Liver (tissue), 3 donors: ENCODE data around the gene FADS2.

Source experiments
- GABPA ChIP-seq, 2 donors: IDR thresholded peaks in 1 of 2; conservative IDR thresholded peaks in 1 of 2; 2 replicates each; pipeline ENCODE4 v1.6.1; 2016; ENCODE audit warnings: antibody characterized with exemption in 2 of 2, mild to moderate bottlenecking in 1 of 2, moderate library complexity in 1 of 2
- HNF4G ChIP-seq: IDR thresholded peaks from 2 replicates; pipeline ENCODE4 v1.6.1; 2016; ENCODE audit warnings: antibody characterized with exemption
- NR2F2 ChIP-seq: IDR thresholded peaks from 2 replicates; pipeline ENCODE4 v1.6.1; 2016; ENCODE audit warnings: antibody characterized with exemption
- RAD21 ChIP-seq, 2 donors: IDR thresholded peaks; 2 replicates each; pipeline ENCODE4 v1.6.1; 2016; ENCODE audit warnings: antibody characterized with exemption in 2 of 2, mild to moderate bottlenecking in 2 of 2
- RXRA ChIP-seq, 2 donors: IDR thresholded peaks; 2 replicates each; pipeline ENCODE4 v1.6.1; 2017 to 2018; ENCODE audit warnings: antibody characterized with exemption in 2 of 2, mild to moderate bottlenecking in 1 of 2
- TAF1 ChIP-seq: conservative IDR thresholded peaks from 2 replicates; pipeline ENCODE4 v1.6.1; 2016; ENCODE audit warnings: antibody characterized with exemption, mild to moderate bottlenecking
- YY1 ChIP-seq: IDR thresholded peaks from 2 replicates; pipeline ENCODE4 v1.6.1; 2016; ENCODE audit warnings: antibody characterized with exemption, mild to moderate bottlenecking
- TF ChIP-seq, protein P1 (sequence below): fragments of 150-350 bp; IDR thresholded peaks from 2 replicates; pipeline ENCODE4 v1.5.1; 2017; ENCODE audit warnings: improper control_type of control experiment, low read depth, low read length; ENCODE audit not compliant: missing input control
- TF ChIP-seq, protein P2 (sequence below): IDR thresholded peaks from 2 replicates; pipeline ENCODE4 v1.6.1; 2016; ENCODE audit warnings: antibody characterized with exemption
- TF ChIP-seq, protein P3 (sequence below): IDR thresholded peaks from 2 replicates; pipeline ENCODE4 v1.6.1; 2016; ENCODE audit warnings: antibody characterized with exemption
- TF ChIP-seq, protein P4 (sequence below): IDR thresholded peaks from 2 replicates; pipeline ENCODE4 v1.6.1; 2016; ENCODE audit warnings: antibody characterized with exemption, mild to moderate bottlenecking
- TF ChIP-seq, protein P5 (sequence below): IDR thresholded peaks from 2 replicates; pipeline ENCODE4 v1.6.1; 2016; ENCODE audit warnings: antibody characterized with exemption
- donor health status: healthy.
- donor health status: healthy.

DNA sequence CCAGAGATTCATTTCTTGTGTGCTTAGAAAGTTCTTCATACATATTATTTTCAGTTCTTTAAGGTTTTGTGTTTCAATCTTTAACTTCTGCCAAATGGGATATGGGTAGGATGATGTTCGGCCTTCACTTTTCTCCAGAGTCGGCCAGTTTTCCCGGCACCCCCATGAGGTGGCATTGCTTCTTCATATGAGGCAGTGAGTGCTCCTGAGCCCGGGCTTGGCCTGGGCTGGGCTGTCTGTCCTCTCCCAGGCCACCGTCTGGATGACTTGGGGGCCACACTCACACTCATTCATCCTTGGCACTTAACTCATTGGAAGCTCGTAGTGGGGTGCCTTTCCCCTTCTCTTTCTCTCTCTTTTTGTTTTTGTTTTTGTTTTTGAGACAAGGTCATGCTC is 23.8 kb downstream of the FADS2 start:
- TF ChIP-seq, protein P1, sequence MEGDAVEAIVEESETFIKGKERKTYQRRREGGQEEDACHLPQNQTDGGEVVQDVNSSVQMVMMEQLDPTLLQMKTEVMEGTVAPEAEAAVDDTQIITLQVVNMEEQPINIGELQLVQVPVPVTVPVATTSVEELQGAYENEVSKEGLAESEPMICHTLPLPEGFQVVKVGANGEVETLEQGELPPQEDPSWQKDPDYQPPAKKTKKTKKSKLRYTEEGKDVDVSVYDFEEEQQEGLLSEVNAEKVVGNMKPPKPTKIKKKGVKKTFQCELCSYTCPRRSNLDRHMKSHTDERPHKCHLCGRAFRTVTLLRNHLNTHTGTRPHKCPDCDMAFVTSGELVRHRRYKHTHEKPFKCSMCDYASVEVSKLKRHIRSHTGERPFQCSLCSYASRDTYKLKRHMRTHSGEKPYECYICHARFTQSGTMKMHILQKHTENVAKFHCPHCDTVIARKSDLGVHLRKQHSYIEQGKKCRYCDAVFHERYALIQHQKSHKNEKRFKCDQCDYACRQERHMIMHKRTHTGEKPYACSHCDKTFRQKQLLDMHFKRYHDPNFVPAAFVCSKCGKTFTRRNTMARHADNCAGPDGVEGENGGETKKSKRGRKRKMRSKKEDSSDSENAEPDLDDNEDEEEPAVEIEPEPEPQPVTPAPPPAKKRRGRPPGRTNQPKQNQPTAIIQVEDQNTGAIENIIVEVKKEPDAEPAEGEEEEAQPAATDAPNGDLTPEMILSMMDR, result no peak
- no peak for TF ChIP-seq GABPA (IDR thresholded peaks at IDR 0.05 in 1 of 2, conservative IDR thresholded peaks at IDR 0.05 in 1 of 2)
- TF ChIP-seq YY1, result no peak
- TF ChIP-seq, protein P2, sequence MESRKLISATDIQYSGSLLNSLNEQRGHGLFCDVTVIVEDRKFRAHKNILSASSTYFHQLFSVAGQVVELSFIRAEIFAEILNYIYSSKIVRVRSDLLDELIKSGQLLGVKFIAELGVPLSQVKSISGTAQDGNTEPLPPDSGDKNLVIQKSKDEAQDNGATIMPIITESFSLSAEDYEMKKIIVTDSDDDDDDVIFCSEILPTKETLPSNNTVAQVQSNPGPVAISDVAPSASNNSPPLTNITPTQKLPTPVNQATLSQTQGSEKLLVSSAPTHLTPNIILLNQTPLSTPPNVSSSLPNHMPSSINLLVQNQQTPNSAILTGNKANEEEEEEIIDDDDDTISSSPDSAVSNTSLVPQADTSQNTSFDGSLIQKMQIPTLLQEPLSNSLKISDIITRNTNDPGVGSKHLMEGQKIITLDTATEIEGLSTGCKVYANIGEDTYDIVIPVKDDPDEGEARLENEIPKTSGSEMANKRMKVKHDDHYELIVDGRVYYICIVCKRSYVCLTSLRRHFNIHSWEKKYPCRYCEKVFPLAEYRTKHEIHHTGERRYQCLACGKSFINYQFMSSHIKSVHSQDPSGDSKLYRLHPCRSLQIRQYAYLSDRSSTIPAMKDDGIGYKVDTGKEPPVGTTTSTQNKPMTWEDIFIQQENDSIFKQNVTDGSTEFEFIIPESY, result no peak
- TF ChIP-seq TAF1, result no peak
- no peak for TF ChIP-seq RXRA (IDR thresholded peaks at IDR 0.05)
- TF ChIP-seq, protein P3, sequence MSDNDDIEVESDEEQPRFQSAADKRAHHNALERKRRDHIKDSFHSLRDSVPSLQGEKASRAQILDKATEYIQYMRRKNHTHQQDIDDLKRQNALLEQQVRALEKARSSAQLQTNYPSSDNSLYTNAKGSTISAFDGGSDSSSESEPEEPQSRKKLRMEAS, result no peak
- TF ChIP-seq HNF4G, result no peak
- no peak for TF ChIP-seq RAD21 (IDR thresholded peaks at IDR 0.05)
- TF ChIP-seq NR2F2, result no peak
- TF ChIP-seq, protein P4, sequence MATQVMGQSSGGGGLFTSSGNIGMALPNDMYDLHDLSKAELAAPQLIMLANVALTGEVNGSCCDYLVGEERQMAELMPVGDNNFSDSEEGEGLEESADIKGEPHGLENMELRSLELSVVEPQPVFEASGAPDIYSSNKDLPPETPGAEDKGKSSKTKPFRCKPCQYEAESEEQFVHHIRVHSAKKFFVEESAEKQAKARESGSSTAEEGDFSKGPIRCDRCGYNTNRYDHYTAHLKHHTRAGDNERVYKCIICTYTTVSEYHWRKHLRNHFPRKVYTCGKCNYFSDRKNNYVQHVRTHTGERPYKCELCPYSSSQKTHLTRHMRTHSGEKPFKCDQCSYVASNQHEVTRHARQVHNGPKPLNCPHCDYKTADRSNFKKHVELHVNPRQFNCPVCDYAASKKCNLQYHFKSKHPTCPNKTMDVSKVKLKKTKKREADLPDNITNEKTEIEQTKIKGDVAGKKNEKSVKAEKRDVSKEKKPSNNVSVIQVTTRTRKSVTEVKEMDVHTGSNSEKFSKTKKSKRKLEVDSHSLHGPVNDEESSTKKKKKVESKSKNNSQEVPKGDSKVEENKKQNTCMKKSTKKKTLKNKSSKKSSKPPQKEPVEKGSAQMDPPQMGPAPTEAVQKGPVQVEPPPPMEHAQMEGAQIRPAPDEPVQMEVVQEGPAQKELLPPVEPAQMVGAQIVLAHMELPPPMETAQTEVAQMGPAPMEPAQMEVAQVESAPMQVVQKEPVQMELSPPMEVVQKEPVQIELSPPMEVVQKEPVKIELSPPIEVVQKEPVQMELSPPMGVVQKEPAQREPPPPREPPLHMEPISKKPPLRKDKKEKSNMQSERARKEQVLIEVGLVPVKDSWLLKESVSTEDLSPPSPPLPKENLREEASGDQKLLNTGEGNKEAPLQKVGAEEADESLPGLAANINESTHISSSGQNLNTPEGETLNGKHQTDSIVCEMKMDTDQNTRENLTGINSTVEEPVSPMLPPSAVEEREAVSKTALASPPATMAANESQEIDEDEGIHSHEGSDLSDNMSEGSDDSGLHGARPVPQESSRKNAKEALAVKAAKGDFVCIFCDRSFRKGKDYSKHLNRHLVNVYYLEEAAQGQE, result no peak
- TF ChIP-seq, protein P5, sequence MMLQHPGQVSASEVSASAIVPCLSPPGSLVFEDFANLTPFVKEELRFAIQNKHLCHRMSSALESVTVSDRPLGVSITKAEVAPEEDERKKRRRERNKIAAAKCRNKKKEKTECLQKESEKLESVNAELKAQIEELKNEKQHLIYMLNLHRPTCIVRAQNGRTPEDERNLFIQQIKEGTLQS, result no peak
